ENCODE data around the gene GPATCH4.

- TF ChIP-seq SIN3A (IDR thresholded peaks at IDR 0.05; ENCODE audit: low read depth), result no peak
- no peak for TF ChIP-seq CTCF (IDR thresholded peaks at IDR 0.05 in 2 of 3, conservative IDR thresholded peaks at IDR 0.05 in 1 of 3; ENCODE audit: borderline replicate concordance in 1 of 3, insufficient read depth in 1 of 3, low read depth in 2 of 3, low read length in 2 of 3)
- no peak for TF ChIP-seq SP1 (IDR thresholded peaks at IDR 0.05; ENCODE audit: low read depth)
- TF ChIP-seq TCF7L2 (IDR thresholded peaks at IDR 0.05; ENCODE audit: borderline replicate concordance, extremely low read depth, insufficient read depth, insufficient read length), result no peak
- TF ChIP-seq EZH2 (IDR thresholded peaks at IDR 0.05), result no peak
- no peak for TF ChIP-seq ATF3 (IDR thresholded peaks at IDR 0.05)
- TF ChIP-seq ELF1 (IDR thresholded peaks at IDR 0.05; ENCODE audit: borderline replicate concordance, low read depth), result no peak
- no peak for TF ChIP-seq REST (IDR thresholded peaks at IDR 0.05; ENCODE audit: low read depth)
- no peak for TF ChIP-seq POLR2A (IDR thresholded peaks at IDR 0.05; ENCODE audit: borderline replicate concordance, extremely low read depth, insufficient read depth, insufficient read length)
- TF ChIP-seq JUND (IDR thresholded peaks at IDR 0.05), result no peak
- TF ChIP-seq FOSL1 (IDR thresholded peaks at IDR 0.05; ENCODE audit: low read depth), result no peak
Observed at GRCh38 chr1:156586323-156586722, 15.0 kb downstream of the GPATCH4 start.

Measured in HCT116 (cell line).